GM15510 (cell line): ENCODE results near the gene KNDC1.

Source experiments
- POLR2A ChIP-seq: IDR thresholded peaks from 3 replicates; pipeline ENCODE4 v1.6.1; 2011; ENCODE audit warnings: borderline replicate concordance; ENCODE audit not compliant: insufficient read length; ENCODE audit errors: extremely low read depth

KNDC1 gene

DNA sequence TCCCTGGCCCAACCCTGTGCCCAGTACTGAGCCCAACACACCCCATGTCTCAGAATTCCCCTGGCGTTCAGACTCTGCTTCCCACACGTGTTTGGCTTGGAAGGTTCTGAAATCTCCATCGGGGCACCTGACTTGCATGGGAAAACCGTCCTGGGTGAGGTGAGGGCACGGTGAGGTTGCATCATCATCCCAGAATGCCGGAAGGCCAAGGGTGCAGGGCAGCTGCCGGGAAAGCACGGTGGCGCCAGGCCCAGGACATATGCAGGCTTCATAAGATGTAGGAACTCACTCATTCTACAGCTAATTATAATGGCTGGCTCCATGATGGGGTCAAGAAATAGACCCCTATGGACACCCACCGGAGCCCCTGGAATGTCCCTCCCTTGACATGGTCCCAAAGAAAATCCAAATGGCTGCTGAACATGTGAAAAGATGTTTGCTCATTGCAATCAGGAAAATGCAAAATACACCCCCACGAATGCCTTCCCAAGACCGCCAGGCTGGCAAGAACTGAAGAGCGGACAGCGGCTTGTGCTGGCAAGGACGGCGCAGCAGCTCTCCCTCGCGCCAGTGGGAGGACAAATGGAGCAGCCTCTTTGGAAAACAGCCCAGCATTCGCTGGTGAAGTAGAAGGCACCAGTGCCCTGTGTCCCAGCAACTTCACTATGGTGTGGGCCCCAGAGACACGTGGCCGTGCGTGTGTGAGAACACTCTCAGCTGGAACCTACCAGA lies 2.3 kb downstream of the KNDC1 start:
- TF ChIP-seq POLR2A = no peak

DNA sequence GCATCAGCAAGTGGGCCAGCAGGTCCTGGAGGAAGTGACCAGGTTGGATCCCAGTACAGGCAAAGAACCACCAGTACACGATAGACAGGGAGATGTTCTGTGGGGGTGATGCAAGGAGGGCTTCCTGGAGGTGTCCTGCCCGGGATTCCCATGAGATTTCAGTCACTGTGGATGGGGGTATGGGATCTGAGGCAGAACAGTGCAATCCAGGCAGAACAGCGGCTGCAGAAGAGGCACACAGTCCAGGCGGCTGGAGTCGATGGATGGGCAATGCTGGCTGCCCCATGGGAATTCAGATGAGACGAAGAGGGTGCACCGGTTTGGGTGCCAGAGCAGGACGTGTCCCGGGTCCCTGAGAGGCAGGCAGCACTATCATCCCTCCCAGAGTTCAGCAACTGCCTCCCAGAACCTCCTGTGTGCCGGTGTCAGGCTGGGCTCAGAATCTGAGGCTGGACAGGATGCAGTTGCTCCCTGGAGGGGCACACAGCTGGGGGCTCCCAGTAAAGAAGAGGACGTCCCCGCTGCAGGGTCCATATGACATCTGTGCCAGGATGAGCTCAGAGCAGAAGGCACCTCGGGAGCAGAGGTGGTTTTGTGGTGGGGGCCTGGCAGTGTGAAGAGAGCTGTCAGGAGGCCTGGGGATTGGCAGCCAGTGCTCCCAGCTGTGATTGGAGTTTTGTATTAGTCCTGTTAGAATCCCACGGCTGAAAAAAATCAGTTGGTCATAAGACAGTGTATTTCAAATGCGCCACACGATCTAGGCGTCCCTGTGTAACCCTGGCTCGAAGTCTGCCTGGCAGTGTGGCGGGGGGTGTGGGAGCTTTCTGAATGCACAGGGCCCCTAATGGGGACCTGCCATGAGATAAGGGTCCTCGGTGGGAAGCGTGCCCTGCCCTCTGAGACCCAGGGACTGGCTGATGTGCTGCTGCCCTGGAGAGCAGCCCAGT lies 3.2 kb downstream of the KNDC1 start:
- no peak for TF ChIP-seq POLR2A

DNA sequence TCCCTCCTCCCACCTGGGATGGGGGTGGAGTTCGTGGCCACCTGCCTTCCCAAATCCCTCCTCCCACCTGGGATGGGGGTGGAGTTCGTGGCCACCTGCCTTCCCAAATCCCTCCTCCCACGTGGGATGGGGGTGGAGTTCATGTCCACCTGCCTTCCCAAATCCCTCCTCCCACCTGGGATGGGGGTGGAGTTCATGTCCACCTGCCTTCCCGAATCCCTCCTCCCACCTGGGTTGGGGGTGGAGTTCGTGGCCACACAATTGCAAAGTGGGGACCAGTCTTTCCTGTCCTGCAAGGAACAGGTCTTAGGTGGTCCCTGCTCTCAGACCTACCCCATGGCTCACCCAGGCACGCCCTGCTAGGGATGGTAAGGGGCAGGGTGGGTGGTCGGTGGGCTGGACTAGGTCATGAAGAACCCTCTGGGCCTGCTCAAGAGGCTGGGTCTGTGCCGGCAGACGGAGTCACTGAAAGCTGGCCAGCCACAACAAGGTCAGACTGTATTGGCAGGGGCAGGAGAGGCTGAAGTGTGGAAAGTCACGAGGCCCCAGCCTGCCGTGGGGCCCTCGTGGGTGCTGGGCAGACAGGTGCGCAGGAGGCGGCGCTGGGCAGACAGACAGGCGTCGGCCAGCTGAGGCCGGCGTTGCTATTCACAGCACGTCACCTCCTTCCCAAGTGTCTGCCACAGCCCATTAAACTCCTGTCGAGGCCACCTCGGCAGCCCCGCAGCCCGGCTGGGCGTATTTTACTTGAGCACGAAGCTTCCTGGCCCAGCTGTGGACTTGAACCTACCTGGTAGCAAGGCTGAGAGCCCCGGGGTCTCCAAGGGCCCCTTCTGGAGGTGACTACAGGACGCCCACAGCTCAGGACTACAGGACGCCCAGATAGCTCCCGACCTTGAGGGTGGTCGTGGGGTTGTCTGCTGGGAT lies 4.1 kb downstream of the KNDC1 start:
- TF ChIP-seq POLR2A = no peak

DNA sequence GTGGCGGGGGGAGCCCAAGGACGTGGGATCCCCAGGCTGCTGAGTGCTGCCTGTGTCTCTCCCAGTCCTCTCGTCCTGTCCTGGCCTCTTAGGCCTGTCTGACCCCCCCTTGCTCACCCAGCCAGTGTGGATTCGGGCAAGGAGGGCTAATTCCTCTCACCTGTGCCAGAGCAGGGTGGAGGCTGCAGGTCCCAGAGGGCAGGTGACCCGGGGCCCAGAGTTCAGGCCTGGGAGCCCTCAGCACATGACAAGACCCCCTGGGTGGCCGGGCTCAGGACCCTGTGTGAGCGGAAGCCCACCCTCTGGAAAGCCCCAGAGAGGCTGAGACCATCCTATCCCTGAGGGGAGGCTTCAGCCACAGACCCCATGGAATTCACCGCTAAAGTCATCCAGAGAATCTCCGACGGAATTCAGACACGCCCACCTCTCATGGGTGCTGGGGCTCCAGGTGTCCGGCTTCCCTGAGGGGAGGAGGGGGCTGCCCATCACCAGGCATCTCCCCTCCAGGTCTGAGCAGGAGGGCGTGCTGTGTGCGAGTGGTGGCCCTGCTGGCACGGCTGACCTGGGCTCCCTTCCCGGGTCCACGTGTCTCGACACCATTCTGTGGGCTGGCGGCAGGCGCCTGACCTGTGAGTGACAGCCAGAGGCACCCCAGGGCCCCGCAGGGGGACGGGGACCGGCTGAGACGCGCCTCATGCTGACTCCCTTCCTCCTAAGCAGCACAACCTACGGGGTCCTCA lies 5.0 kb downstream of the KNDC1 start:
- TF ChIP-seq POLR2A = no peak

DNA sequence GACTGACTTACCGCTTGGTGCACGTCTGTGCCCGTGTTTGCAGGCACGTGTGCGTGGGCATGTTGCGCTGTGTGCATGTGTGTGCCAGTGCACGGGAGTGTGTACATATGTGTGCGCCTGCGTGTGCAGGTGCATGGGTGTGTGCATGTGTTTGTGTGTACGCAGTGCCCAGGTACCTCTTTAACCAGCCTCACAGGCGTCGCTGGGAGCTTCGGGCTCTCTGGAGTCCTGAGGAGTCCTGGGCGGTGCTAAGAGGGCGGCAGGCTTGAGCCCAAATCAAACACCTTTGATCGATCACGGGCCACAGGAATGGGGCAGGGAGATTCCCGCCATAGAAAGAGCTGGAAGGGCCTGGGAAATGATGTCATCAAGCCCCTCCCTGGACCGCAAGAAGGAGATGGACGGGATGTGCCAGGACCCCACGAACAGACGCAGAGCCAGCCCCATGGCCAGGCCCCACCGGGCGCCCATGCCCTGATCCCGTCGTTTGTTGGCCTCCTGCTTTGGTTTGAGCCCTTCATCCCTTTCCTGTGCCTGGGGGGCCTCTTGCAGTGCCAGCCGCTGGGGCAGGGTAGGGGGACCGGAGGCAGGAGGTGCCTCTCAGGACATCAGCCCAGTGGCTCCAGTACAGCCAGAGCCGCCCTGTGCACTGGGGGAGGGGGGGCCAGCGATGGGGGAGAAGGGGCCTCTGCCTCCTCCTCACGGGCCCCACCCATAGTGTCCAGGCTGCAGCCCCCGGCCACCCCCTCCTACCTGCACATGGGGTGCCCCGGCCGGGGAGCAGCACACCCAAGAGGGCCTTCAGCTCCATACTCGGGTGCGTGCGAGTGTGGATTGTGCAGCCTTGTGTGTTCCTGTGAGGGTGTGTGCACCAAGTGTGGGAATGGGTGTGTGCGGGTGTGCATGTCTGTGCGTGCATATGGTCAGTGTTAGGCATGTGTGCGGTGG lies 5.8 kb downstream of the KNDC1 start:
- TF ChIP-seq POLR2A = no peak

DNA sequence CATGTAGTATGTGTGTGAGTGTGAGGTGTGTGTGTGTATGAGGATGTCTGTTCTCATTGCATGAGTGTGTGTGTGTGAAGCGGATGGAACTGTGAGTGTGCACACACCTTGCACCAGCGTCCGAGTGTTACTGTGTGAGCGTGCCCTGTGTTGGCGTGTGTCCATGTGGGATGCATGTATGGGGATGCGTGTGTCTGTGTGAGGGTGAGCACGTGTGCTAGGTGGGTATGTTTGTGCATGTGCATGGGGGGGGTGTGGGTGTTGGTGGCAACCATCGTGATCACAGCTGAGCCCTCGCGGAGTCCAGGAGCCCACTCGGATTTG lies 6.4 kb downstream of the KNDC1 start:
- TF ChIP-seq POLR2A = no peak

DNA sequence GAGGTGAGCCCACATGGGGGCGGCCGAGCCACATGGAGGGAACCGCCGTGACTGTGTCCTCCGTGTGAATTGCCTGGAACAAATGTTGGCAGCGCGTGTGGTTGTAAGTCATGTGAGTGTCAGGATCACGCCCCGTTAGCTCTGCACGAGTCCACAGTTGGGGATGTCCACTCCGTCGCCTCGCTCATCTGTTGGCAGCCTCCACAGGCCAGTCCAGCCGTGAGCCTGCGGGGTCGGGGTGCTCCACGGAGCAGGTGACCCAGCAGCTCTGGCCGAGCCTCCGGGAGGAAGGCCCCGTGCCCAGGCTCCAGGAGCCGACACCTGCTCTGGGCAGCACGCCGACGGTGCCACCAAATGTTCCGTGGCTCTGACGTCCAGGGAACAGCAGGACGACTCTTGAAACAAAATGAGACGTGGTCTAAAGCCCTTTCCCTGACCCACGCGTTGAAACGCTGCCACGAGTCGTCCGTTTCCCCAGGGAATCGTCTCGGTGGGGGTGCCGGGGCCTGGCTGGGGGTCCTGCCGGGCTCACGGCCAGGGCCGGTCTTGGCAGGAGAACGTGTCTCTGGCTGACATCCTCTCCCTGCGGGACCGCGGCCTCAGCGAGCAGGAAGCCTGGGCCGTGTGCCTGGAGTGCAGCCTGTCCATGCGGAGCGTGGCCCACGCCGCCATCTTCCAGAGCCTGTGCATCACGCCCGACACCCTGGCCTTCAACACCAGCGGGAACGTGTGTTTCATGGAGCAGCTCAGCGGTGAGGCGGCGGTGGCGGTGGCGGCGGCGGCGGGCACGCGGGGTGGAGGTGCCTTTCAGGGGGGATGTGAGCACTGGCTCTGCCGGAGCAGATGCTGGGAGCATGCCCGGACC lies 7.0 kb downstream of the KNDC1 start:
- TF ChIP-seq POLR2A = no peak

DNA sequence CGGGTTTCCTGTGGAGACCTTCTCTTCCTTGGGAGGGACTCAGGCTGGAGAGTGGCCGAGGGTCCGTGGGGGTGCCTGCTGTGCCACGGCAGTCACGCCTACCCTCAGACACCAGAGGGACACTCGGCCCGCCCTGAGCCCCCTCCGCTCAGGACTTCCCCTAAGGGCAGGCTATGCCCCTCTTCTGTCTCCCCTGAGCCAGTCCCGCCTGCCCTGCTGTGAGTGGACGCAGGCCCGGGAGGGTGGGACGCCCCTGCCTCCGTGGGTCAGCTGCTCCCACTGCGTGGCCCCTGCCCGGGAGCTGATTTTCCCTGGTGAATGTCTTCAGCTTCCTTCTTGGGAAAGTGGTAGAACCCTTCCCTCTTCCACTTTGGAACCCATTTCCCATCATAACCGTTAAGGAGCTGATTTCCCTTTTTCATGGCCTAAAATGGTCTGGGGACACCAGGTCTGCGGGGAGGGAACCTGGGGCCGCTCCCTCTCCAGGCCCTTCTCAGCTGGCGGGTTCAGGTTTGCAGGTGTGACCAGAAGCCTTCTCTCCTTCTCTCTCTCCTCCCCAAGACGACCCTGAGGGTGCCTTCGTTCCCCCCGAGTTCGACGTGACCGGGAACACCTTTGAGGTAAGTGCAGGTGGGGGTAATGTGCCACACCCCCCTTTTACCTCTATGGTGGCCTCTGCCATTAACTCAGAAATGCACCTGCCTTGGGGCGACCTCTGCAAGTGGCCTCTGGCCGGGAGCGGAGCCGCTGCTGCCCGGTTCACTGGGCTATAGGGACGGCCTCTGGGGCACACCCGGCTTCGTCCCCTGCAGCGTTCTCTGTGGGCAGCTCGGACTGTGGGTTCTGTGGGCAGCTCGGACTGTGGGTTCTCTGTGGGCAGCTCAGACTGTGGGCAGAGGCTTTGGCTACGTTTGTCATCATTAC lies 7.9 kb downstream of the KNDC1 start:
- no peak for TF ChIP-seq POLR2A

DNA sequence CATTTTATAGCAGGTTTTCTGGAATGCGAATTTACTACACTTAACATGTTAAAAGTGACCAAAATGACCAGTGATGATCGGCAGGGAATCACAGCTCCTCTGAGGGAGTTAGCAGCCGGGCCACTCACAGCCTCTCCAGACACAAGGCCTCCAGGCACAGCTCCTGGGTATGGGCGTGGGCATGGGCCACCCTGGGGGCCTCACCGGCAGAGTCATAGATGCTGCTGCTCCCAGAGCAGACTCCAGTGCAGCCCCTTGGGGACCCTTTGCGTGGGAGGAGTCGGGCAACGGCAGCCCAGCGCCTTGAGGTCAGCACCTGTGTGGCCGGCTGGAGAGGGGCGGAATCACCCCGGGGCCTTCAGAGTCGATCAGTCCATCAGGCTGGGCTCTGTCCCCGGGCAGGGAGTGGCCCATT lies 8.6 kb downstream of the KNDC1 start:
- no peak for TF ChIP-seq POLR2A

DNA sequence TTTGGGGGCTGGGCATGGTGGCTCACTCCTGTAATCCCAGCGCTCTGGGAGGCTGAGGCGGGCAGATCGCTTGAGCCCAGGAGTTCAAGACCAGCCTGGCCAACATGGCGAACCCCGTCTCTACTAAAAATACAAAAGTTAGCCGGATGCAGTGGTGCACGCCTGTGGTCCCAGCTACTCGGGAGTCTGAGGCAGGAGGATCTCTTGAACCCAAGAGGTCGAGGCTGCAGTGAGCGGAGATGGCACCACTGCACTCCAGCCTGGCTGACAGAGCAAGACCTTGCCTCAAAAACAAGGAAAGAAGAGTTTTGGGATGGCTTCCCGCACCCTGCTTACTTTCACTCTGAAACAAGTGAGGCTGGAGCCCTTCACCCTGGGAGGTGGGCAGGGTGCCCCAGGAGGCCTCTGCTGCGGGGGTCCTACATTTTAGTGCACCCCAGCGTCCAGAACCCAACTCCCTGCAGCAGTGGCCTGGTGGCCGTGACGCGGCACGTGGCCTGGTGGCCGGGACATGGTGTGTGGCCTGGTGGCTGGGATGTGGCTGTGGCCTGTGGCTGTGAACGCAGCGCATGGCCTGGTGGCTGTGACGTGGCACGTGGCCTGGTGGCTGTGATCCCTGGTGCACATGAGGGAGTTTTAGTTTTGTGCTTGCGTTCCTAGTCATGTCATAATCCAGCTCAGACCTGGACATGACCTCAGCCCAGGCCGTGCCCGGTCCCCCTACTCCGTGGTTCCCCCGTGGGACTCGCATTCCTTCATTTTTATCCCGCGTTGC lies 9.3 kb downstream of the KNDC1 start:
- no peak for TF ChIP-seq POLR2A
